ENCODE results near the gene ITPR1.

DNA sequence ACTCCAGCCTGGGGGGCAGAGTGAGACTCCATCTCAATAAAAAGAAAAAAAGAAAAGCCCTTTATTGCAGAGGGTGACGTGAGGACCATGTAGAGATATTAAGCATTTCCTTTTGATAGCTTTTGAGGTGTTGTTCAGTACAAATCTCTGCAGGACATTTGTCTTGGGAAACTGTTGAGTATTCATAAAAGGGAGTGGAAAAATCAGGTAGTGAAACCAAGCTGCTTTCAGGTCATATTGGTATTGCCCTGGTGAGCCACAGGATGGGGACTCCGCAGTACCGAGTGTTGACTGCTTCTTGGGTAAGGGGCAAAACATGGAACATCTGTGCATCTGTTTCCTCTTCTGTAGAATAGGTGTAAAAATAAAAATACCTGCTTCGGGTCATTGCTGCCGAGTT is 9.9 kb downstream of the ITPR1 start:
- no peak for TF ChIP-seq SP1 (IDR thresholded peaks at IDR 0.05)
- TF ChIP-seq, protein P1, sequence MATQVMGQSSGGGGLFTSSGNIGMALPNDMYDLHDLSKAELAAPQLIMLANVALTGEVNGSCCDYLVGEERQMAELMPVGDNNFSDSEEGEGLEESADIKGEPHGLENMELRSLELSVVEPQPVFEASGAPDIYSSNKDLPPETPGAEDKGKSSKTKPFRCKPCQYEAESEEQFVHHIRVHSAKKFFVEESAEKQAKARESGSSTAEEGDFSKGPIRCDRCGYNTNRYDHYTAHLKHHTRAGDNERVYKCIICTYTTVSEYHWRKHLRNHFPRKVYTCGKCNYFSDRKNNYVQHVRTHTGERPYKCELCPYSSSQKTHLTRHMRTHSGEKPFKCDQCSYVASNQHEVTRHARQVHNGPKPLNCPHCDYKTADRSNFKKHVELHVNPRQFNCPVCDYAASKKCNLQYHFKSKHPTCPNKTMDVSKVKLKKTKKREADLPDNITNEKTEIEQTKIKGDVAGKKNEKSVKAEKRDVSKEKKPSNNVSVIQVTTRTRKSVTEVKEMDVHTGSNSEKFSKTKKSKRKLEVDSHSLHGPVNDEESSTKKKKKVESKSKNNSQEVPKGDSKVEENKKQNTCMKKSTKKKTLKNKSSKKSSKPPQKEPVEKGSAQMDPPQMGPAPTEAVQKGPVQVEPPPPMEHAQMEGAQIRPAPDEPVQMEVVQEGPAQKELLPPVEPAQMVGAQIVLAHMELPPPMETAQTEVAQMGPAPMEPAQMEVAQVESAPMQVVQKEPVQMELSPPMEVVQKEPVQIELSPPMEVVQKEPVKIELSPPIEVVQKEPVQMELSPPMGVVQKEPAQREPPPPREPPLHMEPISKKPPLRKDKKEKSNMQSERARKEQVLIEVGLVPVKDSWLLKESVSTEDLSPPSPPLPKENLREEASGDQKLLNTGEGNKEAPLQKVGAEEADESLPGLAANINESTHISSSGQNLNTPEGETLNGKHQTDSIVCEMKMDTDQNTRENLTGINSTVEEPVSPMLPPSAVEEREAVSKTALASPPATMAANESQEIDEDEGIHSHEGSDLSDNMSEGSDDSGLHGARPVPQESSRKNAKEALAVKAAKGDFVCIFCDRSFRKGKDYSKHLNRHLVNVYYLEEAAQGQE (IDR thresholded peaks at IDR 0.05): no peak
- TF ChIP-seq, protein P2, sequence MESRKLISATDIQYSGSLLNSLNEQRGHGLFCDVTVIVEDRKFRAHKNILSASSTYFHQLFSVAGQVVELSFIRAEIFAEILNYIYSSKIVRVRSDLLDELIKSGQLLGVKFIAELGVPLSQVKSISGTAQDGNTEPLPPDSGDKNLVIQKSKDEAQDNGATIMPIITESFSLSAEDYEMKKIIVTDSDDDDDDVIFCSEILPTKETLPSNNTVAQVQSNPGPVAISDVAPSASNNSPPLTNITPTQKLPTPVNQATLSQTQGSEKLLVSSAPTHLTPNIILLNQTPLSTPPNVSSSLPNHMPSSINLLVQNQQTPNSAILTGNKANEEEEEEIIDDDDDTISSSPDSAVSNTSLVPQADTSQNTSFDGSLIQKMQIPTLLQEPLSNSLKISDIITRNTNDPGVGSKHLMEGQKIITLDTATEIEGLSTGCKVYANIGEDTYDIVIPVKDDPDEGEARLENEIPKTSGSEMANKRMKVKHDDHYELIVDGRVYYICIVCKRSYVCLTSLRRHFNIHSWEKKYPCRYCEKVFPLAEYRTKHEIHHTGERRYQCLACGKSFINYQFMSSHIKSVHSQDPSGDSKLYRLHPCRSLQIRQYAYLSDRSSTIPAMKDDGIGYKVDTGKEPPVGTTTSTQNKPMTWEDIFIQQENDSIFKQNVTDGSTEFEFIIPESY (IDR thresholded peaks at IDR 0.05): no peak
- no peak for TF ChIP-seq JUND (IDR thresholded peaks at IDR 0.05)
- no peak for TF ChIP-seq EGR1 (IDR thresholded peaks at IDR 0.05; ENCODE audit: low read depth in 2 of 2)
- TF ChIP-seq, protein P3, sequence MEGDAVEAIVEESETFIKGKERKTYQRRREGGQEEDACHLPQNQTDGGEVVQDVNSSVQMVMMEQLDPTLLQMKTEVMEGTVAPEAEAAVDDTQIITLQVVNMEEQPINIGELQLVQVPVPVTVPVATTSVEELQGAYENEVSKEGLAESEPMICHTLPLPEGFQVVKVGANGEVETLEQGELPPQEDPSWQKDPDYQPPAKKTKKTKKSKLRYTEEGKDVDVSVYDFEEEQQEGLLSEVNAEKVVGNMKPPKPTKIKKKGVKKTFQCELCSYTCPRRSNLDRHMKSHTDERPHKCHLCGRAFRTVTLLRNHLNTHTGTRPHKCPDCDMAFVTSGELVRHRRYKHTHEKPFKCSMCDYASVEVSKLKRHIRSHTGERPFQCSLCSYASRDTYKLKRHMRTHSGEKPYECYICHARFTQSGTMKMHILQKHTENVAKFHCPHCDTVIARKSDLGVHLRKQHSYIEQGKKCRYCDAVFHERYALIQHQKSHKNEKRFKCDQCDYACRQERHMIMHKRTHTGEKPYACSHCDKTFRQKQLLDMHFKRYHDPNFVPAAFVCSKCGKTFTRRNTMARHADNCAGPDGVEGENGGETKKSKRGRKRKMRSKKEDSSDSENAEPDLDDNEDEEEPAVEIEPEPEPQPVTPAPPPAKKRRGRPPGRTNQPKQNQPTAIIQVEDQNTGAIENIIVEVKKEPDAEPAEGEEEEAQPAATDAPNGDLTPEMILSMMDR (IDR thresholded peaks at IDR 0.05; ENCODE audit: low read depth, low read length, missing input control): no peak
- no peak for TF ChIP-seq GABPA (IDR thresholded peaks at IDR 0.05 in 1 of 2, conservative IDR thresholded peaks at IDR 0.05 in 1 of 2)
- TF ChIP-seq, protein P4, sequence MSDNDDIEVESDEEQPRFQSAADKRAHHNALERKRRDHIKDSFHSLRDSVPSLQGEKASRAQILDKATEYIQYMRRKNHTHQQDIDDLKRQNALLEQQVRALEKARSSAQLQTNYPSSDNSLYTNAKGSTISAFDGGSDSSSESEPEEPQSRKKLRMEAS (IDR thresholded peaks at IDR 0.05): no peak
- TF ChIP-seq RAD21 (IDR thresholded peaks at IDR 0.05): no peak
